GM18907 (cell line): ENCODE results near the gene ENTPD1.
A peak's percentile ranks its signal among the peaks of the same experiment; 100 is the strongest.
"Not testable (repeated sequence)": the region's sequence is repeated elsewhere in the genome, so short reads cannot be mapped to it uniquely, and the experiment has no call there.

Experiments
- ATAC-seq: cut with Tn5 transposase; IDR thresholded peaks from one replicate; pipeline ENCODE4 v1.9.1; 2021; ENCODE audit warnings: mild to moderate bottlenecking, moderate library complexity; ENCODE audit not compliant: unreplicated experiment

The ENTPD1 gene

DNA sequence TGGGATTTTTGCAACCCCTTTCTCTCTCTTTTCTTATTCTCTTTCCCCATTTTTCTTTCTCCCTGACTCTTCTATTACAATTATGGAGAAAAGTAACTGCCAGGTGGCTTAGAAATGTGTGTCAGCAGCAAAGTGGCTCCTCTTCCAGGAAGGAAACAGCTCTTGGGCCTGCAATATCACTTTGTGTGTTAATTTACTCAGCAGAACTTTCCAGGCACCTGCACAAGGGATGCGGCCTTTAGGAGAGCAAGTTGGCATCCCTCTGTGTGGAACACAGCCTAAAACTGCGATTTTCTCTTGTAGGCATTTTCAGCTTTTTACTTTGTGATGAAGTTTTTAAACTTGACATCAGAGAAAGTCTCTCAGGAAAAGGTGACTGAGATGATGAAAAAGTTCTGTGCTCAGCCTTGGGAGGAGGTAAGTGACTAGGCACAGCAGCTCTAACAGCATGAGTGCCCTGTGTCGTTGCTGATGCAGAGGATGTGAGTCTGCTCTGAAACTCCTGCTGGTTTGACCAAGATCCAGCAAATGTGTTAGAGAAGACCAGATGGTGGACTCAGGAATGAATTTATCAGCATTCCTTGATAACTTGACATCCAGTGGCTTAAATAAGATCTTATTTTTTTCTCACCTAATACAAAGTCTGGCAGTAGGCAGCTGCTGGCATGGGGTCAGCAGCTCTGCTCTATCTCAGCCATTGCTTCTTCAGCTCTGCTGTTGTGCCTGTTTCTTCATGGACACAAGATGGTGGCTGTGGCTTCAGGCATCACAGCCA is 104.4 kb downstream of the ENTPD1 start:
- ATAC-seq = no peak

DNA sequence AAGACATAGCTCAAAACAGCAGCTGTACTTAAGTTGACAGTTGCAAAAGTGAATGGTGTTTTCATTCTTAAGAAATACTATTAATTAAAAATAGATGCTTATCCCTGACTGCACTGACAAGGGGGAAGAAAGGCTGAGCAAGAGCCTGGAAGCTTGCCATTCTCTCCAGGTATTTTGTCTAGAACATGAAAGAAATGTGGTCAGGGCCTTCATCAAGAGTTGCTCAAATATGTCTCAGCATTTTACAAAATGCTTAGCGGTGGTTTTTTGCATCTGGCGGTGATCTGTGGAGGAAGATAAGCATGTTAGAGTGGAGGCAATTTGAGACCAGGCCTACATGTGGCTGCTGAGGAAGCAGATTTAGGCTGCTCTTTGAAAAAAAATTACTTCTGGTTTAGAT is 105.4 kb downstream of the ENTPD1 start:
- ATAC-seq = no peak

DNA sequence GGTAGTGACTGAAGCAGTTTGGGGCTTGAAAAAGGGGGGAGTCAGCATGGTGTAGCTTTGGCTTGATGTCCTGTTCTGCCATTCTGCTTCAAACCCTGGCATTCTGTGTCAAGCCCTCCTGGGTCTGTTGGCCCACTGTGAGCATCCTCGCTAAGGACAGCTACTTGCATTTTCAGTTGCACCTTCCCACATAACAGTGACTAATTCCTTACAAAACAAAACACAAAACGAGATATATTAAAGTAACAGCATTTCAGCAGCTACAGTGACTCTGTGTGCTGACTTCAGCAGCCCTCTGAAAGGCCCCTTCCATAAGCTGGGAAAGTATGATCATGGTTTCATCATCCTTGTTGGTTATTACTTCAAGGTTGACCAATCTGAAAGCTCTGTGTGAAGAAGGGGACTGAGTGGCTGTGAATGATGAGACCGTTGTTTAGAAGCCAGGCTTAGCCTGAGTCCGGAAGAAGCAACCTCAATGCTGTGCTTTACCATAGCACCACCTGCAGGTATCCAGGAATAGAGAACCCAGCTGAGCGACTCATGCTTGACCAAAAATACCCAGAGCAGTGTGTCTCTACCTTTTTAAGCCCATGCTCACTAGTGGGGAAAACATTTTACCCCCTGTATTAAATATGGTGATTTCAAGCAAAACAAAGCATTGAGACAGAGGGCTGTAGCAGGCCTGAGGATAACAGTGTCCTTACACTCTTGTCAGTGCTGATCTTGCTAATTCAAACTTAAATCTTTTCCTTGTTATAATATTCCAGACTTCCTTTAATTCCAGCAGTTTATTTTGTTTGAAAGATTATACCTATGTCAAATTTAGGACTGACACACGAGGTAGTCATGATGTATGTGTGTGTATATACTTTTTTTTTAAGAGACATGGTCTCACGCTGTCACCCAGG is 109.2 kb downstream of the ENTPD1 start:
- ATAC-seq = peak; percentile 83

DNA sequence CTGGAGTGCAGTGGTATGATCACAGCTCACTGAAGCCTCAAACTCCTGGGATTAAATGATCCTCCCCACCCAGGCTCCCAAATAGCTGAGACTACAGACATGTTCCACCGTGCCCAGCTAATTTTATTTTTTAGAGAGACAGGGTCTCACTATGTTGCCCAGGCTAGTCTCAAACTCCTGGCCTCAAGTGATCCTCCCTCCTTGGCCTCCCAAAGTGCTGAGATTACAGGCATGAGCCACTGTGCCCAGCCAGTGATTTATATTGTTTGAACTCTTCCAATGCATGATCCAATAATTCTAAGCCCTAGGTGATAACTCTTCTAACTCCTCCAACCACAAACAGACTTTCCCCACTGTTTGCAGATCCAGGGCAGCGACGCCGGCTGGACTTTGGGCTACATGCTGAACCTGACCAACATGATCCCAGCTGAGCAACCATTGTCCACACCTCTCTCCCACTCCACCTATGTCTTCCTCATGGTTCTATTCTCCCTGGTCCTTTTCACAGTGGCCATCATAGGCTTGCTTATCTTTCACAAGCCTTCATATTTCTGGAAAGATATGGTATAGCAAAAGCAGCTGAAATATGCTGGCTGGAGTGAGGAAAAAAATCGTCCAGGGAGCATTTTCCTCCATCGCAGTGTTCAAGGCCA is 110.0 kb downstream of the ENTPD1 start:
- no peak for ATAC-seq

DNA sequence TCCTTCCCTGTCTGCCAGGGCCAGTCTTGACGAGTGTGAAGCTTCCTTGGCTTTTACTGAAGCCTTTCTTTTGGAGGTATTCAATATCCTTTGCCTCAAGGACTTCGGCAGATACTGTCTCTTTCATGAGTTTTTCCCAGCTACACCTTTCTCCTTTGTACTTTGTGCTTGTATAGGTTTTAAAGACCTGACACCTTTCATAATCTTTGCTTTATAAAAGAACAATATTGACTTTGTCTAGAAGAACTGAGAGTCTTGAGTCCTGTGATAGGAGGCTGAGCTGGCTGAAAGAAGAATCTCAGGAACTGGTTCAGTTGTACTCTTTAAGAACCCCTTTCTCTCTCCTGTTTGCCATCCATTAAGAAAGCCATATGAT is 110.5 kb downstream of the ENTPD1 start:
- no peak for ATAC-seq

DNA sequence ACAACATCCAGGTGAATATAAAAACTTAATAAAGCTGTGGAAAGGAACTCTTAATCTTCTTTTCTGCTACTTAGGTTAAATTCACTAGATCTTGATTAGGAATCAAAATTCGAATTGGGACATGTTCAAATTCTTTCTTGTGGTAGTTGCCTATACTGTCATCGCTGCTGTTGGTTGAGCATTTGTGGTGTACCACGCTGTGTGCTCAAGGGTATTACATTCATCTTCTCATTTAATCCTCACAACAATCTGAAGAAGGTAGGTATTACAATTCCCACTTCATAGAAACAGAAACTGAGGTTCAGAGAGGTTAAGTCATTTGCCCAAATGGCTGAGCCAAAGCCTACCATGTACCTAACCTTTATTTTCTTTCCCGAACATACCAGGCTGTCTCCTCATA is 111.9 kb downstream of the ENTPD1 start:
- no peak for ATAC-seq

DNA sequence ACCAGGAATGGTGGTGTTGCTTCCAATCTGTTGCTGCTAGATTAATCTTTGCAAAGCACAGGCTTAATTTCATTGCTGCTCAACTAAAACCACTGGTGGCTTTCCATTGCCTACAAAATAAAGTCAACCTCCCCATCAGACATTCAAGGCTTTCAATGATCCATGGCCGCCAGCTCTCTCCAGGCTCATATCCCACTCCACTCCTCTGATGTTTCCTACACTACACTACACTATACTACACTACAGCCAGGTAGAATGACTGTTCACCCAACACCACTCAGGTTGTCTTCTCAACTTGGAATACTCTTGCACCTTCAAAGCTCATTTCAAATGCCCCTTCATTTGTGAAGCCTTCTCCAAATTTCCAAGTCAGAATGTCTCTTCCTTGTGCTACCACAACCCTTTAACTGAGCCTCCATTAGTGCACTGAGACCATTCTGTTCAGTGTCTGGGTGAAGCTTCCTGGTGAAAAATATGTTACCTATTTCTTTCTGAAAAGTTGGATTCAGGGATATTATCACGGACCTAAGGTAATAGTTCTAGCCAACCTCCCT is 116.3 kb downstream of the ENTPD1 start:
- ATAC-seq = no peak

DNA sequence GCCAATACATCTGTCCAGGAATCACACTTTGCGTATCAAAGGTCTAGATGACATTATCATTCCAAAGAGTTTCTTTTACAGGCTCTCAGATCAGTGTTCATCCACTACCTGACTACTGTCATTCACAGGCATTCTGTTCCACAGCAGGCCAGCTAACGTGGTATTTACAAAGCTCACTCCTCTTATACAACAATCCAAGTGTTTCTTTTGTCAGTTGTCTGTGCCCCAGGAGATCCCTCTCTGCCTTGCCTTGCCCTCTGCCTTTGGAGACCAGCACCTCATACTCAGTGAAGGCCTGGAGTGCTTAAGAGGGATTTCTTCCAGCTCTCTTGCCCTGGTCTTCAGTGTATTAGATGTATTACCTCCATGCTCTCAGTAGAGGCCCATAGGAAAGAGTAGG is 117.2 kb downstream of the ENTPD1 start:
- ATAC-seq = no peak

DNA sequence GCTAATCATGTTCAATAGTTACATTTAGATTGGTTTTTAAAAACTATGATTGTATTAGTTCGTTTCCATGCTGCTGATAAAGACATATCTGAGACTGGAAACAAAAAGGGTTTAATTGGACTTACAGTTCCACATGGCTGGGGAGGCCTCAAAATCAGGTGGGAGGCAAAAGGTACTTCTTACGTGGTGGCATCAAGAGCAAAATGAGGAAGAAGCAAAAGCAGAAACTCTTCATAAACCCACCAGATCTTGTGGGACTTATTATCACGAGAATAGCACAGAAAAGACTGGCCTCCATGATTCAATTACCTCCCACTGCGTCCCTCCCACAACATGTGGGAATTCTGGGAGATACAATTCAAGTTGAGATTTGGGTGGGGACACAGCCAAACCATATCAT is 117.7 kb downstream of the ENTPD1 start:
- ATAC-seq = no peak

DNA sequence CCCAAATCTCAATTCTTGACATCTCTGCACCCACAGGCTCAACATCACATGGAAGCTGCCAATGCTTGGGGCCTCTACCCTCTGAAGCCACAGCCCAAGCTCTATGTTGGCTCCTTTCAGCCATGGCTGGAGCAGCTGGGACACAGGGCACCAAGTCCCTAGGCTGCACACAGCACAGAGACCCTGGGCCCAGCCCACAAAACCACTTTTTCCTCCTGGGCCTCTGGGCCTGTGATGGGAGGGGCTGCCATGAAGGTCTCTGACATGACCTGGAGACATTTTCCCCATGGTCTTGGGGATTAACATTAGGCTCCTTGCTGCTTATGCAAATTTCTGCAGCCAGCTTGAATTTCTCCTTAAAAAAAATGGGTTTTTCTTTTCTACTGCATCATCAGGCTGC is 118.8 kb downstream of the ENTPD1 start:
- ATAC-seq = not testable (repeated sequence)

DNA sequence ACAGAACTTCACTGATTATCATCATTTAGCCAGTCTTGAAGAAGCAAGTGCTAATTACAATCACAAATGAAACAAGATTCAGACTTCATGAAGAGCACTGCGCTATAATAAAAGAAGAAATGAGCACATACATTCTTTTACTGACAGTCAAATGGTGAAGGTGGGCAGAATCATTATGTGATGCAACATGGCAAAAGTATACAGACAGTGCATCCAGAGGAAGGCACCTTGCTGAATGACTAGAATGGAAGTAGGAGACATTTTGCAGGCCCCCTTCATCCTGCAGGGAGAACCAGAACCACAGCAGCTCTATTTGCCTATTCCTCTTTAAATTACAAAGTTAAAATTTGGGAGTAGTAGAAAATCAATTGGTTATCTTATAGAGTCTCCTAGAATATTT is 120.8 kb downstream of the ENTPD1 start:
- ATAC-seq = no peak

DNA sequence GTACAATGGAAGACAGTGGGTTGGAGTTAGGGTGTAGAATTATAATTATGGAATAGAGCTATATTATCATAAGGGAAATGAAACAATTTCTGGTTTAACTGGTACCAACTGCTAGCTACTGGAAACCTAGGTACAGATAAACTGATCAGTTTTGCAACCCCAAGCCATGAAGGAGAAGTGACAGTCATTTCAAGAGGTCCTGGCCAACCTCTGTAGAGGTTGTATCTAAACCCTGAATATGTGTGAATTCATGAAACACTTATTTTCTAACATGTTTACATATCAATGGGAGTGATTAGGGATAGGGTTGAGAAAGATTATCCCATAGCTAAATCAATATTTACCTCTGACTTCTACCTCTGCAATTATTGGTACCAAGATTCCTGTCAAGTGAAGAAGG is 121.9 kb downstream of the ENTPD1 start:
- ATAC-seq = no peak

DNA sequence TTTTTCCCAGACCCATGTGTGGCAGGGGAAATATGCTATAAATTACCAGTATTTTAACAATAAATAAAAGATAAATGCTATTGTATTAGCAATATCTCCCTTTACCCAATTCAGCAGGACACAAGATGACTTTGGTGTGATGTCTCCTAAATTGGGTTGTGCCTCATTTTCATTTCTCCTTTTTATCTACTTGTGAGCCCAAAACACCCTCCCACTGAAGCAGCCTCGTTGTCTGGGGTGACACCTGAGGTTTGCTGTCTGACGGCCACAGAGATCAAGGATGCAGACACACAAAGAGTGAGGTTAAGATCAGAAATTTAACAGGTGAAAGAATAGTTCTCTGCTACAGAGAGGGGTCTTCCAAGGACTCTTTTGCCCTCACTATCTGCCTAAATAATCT is 124.7 kb downstream of the ENTPD1 start:
- no peak for ATAC-seq

DNA sequence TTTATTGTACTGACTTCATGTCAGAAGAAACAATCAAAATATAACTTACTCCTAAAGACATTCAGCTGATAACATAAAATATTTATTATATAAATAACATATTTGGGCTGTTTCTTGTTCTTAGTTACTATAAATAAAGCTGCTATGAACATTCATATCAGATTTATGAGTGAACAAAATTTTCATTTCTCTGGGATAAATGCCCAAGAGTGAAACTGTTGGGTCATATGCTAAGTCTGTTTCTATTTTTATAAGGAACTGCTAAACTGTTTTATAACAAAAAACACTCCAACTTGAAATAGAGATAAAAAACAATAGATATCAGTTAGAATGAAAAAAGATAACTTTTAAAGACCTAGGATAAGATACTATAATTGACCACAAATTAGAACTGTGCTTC is 125.4 kb downstream of the ENTPD1 start:
- ATAC-seq = no peak

DNA sequence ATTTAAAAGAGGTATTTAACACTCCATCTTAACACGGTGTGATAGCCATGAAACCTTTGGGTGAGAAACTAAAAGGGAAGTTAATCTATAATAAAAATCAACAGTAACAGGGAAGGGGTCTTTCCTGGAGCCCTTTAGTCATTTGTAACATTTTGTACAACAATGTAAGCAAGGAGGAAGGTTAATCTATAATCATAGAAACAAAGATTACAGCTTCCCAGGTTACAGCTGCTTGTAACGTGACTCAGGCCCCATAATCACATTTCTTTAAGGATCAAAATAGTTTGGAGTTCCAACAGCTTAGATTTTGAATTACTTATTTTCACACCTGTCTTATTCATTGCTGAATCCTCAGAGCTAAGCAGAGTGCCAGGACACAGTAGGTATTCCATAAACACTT is 133.9 kb downstream of the ENTPD1 start:
- ATAC-seq = no peak

DNA sequence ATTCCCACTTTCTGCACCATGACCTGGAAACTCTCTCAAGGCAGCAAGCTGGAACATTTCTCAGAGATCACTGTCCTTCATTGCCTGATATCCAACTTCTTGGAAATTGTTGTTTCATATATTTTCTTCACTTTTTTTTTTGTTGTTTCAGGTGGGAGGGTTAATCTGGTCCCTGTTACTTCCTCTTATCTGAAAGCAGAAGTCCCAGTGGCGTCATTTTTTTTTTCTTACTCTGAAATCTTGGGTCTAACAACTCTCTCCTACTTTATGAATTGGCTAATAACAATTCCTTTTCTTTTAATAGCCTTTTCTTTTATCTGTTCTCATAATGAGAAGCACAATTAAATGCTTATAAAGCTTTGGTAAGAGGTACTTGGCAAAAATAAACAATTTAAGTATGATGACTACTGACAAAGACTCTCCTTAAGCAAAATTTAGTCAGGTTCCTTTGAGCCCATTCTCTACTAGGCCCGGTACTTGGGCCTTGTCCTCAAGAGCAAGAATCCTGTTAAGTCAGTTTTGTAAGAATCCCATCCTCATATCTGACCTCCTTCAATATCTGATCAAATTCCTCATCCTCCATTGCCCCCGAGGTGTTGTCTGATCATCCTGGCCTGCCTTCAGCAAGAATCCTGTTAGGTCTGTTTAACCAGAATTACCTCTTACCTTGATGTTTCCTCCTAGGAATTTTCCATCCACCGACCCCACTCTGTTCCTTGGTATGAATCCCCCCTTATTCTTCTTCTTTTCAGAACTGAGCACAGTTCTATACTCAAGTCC is 140.3 kb downstream of the ENTPD1 start:
- ATAC-seq = no peak

DNA sequence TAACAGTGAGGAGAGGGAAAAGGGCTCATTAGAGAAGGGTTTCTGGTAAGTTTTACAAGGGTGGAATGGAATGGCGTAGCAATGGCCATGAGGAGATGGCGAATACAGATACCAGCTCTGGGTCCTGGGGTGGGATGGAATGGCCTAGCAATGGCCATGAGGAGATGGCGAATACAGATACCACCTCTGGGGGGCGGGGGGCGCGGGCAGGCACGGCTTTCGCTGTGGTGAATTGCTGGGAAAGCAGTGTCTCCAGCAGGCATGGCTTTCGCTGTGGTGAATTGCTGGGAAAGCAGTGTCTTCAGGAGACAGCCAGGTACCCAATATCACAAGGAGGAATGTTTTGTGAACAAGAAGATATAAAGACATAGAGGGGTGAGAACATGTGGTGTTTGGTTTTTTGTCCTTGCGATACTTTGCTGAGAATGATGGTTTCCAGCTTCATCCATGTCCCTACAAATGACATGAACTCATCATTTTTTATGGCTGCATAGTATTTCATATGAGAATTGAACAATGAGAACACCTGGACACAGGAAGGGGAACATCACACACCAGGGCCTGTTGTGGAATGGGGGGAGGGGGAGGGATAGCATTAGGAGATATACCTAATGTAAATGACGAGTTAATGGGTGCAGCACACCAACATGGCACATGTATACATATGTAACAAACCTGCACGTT is 150.1 kb downstream of the ENTPD1 start:
- not testable (repeated sequence) for ATAC-seq

DNA sequence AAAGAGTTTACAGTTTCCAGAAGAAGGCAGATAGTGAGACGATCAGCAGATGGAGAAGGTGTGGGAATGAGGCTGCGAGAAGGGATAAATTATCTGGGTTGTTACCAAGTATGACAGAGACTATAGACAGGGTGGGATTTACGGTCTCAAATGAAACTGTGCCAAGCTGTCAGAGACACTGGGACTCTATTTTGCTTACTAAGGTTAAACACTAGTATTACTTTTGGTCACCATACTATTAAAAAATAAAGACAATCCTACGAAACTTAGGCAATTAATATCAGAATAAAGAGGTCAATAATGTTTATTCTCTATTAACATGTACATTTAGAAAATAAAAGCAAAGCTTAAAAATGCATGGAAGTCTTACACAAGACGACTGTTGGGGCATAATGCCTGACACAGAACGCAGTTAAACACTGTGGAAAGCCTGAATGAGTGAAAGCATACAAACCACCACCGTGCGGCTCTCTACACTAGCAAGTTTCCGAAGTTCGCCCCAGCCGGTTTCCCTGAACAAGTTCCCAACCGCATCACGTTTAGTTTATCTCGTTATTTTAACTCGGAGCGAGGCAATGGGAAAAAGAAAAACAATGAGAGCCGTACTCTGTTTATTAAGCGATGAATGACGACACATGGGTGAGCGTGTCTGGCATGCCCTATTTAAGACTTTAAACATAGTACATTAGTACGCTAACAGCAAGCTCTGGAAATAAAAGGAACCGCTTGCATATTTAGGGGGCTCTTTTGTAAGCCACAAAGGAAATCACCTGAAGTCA is 150.9 kb downstream of the ENTPD1 start:
- ATAC-seq = peak; percentile 37
